A549 (cell line): ENCODE measurements around the gene HIC1.

Experiments used
- HMGXB4 ChIP-seq: fragments of 250-450 bp; sonication (Bioruptor Pico); IDR thresholded peaks from 2 replicates; pipeline ENCODE4 v1.5.0; 2021; ENCODE audit warnings: mild to moderate bottlenecking, moderate library complexity, borderline replicate concordance
- POLR2A ChIP-seq: IDR thresholded peaks from 2 replicates; pipeline ENCODE4 v1.6.1; 2012; ENCODE audit warnings: mild to moderate bottlenecking, low read length

- TF ChIP-seq HMGXB4, result no peak
- no peak for TF ChIP-seq POLR2A
These were observed 17.7 kb upstream of the HIC1 start for GRCh38 chr17:2037155-2037554.
